H9 (cell line): ENCODE data around the gene FRMD4B. TPM values are rescaled to one million over a fixed set of nuclear protein-coding genes. Genes with fewer than 3 reads are reported as not detected.
"Not testable (repeated sequence)": the region's sequence is repeated elsewhere in the genome, so short reads cannot be mapped to it uniquely, and the experiment has no call there.

Experiments
- DNase-seq: peaks from one replicate; pipeline ENCODE4 v3.0.0-alpha.2; 2017
- H2AFZ ChIP-seq: one replicate; pipeline ENCODE4 v1.6.1; 2013; ENCODE audit warnings: mild to moderate bottlenecking, low read length, control low read depth, moderate library complexity
- H2AK5ac ChIP-seq: 2 replicates; pipeline ENCODE4 v1.6.1; 2013; ENCODE audit warnings: low read length, control low read depth, mixed read lengths; ENCODE audit not compliant: insufficient read length
- H2BK120ac ChIP-seq: one replicate; pipeline ENCODE4 v1.6.1; 2013; ENCODE audit warnings: low read depth, mild to moderate bottlenecking, low read length, control low read depth, inconsistent platforms; ENCODE audit not compliant: poor library complexity, severe bottlenecking
- H2BK12ac ChIP-seq: 2 replicates; pipeline ENCODE4 v1.6.1; 2013; ENCODE audit warnings: low read length, control low read depth, mixed read lengths, low read depth; ENCODE audit not compliant: insufficient read length
- H2BK15ac ChIP-seq: 2 replicates; pipeline ENCODE4 v1.6.1; 2013; ENCODE audit warnings: low read depth, low read length, control low read depth
- H2BK20ac ChIP-seq: one replicate; pipeline ENCODE4 v1.6.1; 2013; ENCODE audit warnings: low read depth, mild to moderate bottlenecking, low read length, control low read depth, inconsistent platforms; ENCODE audit not compliant: poor library complexity, severe bottlenecking
- H2BK5ac ChIP-seq: 2 replicates; pipeline ENCODE4 v1.6.1; 2013; ENCODE audit warnings: low read length, control low read depth, mixed read lengths; ENCODE audit not compliant: insufficient read length
- H3K14ac ChIP-seq: 2 replicates; pipeline ENCODE4 v1.6.1; 2013; ENCODE audit warnings: low read length, control low read depth; ENCODE audit not compliant: insufficient read depth
- H3K18ac ChIP-seq: 2 replicates; pipeline ENCODE4 v1.6.1; 2013; ENCODE audit warnings: low read depth, mild to moderate bottlenecking, mixed read lengths, low read length, control low read depth; ENCODE audit not compliant: insufficient read length
- H3K23ac ChIP-seq: 2 replicates; pipeline ENCODE4 v1.6.1; 2013; ENCODE audit warnings: low read length, control low read depth, mixed read lengths, low read depth; ENCODE audit not compliant: insufficient read length
- H3K23me2 ChIP-seq: 2 replicates; pipeline ENCODE4 v1.6.1; 2013; ENCODE audit warnings: low read depth, mild to moderate bottlenecking, mixed read lengths, low read length, control low read depth; ENCODE audit not compliant: insufficient read length, poor library complexity, severe bottlenecking
- H3K27ac ChIP-seq: 2 replicates; pipeline ENCODE4 v1.5.1; 2013; ENCODE audit warnings: low read length, control low read depth, mixed read lengths, low read depth; ENCODE audit not compliant: insufficient read length
- H3K27me3 ChIP-seq: 2 replicates; pipeline ENCODE4 v1.6.1; 2013; ENCODE audit warnings: low read length, control low read depth, inconsistent platforms; ENCODE audit not compliant: insufficient read depth
- H3K4ac ChIP-seq: 2 replicates; pipeline ENCODE4 v1.6.1; 2013; ENCODE audit warnings: low read depth, mild to moderate bottlenecking, control low read depth, inconsistent platforms, low read length, moderate library complexity
- H3K4me1 ChIP-seq: 2 replicates; pipeline ENCODE4 v1.6.1; 2013; ENCODE audit warnings: low read length, control low read depth, inconsistent platforms; ENCODE audit not compliant: insufficient read depth
- H3K4me2 ChIP-seq: 2 replicates; pipeline ENCODE4 v1.6.1; 2013; ENCODE audit warnings: low read length, control low read depth, mixed read lengths; ENCODE audit not compliant: insufficient read length, insufficient read depth
- H3K56ac ChIP-seq: 2 replicates; pipeline ENCODE4 v1.6.1; 2013; ENCODE audit warnings: low read depth, mild to moderate bottlenecking, mixed read lengths, low read length, control low read depth; ENCODE audit not compliant: insufficient read length
- H3K79me1 ChIP-seq: 2 replicates; pipeline ENCODE4 v1.6.1; 2013; ENCODE audit warnings: low read depth, mild to moderate bottlenecking, moderate library complexity, low read length, control low read depth, inconsistent platforms; ENCODE audit not compliant: insufficient read depth, poor library complexity, severe bottlenecking
- H3K79me2 ChIP-seq: 2 replicates; pipeline ENCODE4 v1.6.1; 2013; ENCODE audit warnings: low read length, control low read depth, inconsistent platforms; ENCODE audit not compliant: insufficient read depth
- H3K9ac ChIP-seq: 2 replicates; pipeline ENCODE4 v1.6.1; 2013; ENCODE audit warnings: low read length, control low read depth, mixed read lengths; ENCODE audit not compliant: insufficient read length; ENCODE audit errors: extremely low read depth
- H3K9me3 ChIP-seq: one replicate; pipeline ENCODE4 v1.6.1; 2013; ENCODE audit warnings: low read depth, low read length, inconsistent platforms; ENCODE audit not compliant: control insufficient read depth
- H3T11ph ChIP-seq: one replicate; pipeline ENCODE4 v1.6.1; 2013; ENCODE audit warnings: mild to moderate bottlenecking, low read length, control low read depth, inconsistent platforms
- H4K20me1 ChIP-seq: one replicate; pipeline ENCODE4 v1.6.1; 2013; ENCODE audit not compliant: control insufficient read depth, insufficient read length, insufficient read depth
- H4K5ac ChIP-seq: 2 replicates; pipeline ENCODE4 v1.6.1; 2013; ENCODE audit warnings: low read depth, mild to moderate bottlenecking, mixed read lengths, low read length, control low read depth; ENCODE audit not compliant: insufficient read length
- H4K8ac ChIP-seq: replicated peaks from 2 replicates; pipeline ENCODE4 v1.6.1; 2013; ENCODE audit warnings: low read length, control low read depth, mixed read lengths, low read depth; ENCODE audit not compliant: insufficient read length
- H4K91ac ChIP-seq: 2 replicates; pipeline ENCODE4 v1.6.1; 2013; ENCODE audit warnings: low read depth, mild to moderate bottlenecking, moderate library complexity, mixed read lengths, low read length, control low read depth; ENCODE audit not compliant: insufficient read length
- H3K27ac Mint-ChIP-seq, 3 experiments: 2 replicates in 2 of 3; 3 replicates in 1 of 3; pipeline ENCODE4 v1.8.0; 2020 to 2021; ENCODE audit warnings: mixed read lengths in 3 of 3, mild to moderate bottlenecking in 1 of 3, moderate library complexity in 1 of 3
- H3K27me3 Mint-ChIP-seq: 2 replicates; pipeline ENCODE4 v1.8.0; 2021; ENCODE audit warnings: low read depth, mild to moderate bottlenecking, moderate library complexity, mixed read lengths
- H3K36me3 Mint-ChIP-seq, 3 experiments: 2 replicates in 2 of 3; 3 replicates in 1 of 3; pipeline ENCODE4 v1.8.0; 2020 to 2021; ENCODE audit warnings: low read depth in 3 of 3, mixed read lengths in 3 of 3; ENCODE audit not compliant: insufficient read depth in 1 of 3
- H3K4me1 Mint-ChIP-seq, 2 experiments: 2 replicates each; pipeline ENCODE4 v1.8.0; 2020; ENCODE audit warnings: mixed read lengths in 2 of 2
- H3K4me3 Mint-ChIP-seq, 2 experiments: 2 replicates in 1 of 2; 3 replicates in 1 of 2; pipeline ENCODE4 v1.8.0; 2020 to 2021; ENCODE audit warnings: mild to moderate bottlenecking in 2 of 2, mixed read lengths in 2 of 2, moderate library complexity in 1 of 2
- H3K9me3 Mint-ChIP-seq, 2 experiments: 2 replicates in 1 of 2; 3 replicates in 1 of 2; pipeline ENCODE4 v1.8.0; 2020; ENCODE audit warnings: mild to moderate bottlenecking in 2 of 2, mixed read lengths in 2 of 2, moderate library complexity in 1 of 2
- WGBS: extraction: QIAGEN DNeasy Blood & Tissue Kit; methylation state at CpG from one replicate; pipeline ENCODE4 v1.1.7; 2013; ENCODE audit warnings: missing lambda C conversion rate, low lambda C conversion rate, mixed read lengths; ENCODE audit not compliant: insufficient read length; ENCODE audit errors: extremely low coverage; 5-methylcytosine and 5-hydroxymethylcytosine counted together
- total RNA-seq: library from RNA; stranded (reverse); gene quantifications from 2 replicates; pipeline ENCODE4 v1.2.1, GENCODE V29; 2021
- TF ChIP-seq, protein P1 (sequence below): fragments of 200-600 bp; sonication (generic); conservative IDR thresholded peaks from 3 replicates; pipeline ENCODE4 v1.8.0; 2021; ENCODE audit warnings: antibody characterized with exemption, mild to moderate bottlenecking

Gene FRMD4B
- total RNA-seq, 1 experiment from 2014 or later: 3.4 TPM

DNA sequence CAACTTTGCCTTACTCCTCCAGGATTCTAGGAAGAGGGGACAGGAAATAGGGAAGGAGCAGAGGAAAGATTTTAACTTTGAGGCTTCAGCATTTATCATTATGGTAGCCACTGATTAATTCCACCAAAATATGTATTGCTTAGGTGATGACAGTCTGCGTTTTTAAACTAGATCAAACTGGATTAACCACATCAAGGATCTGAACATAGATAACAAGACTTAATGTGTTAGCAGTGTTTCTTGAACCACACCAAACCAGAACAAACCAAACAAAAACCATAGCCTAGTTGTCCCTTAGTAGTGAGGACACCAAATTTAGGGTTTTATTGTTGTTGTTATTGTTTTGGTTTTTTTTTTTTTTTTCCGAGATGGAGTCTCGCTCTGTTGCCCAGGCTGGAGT is 150.0 kb downstream of the FRMD4B start:
- Histone ChIP-seq H2BK15ac (no peak overlapping the region), H2AK5ac (no peak overlapping the region), H3T11ph (no peak overlapping the region), H3K27ac (no peak overlapping the region), H3K4ac (no peak overlapping the region), H4K91ac (no peak overlapping the region), H4K5ac (no peak overlapping the region), H4K20me1 (no peaks in the 10 kb centered on the region), H3K23ac (no peak overlapping the region), H2BK5ac (no peak overlapping the region), H2AFZ (no peak overlapping the region), H3K4me1 (peaks cover 11% of the 10 kb centered on the region; the same call in 1 of the 2 replicates), H3K27me3 (no peaks in the 10 kb centered on the region), H2BK120ac (no peak overlapping the region), H3K14ac (no peak overlapping the region), H2BK20ac (no peak overlapping the region), H3K4me2 (no peak overlapping the region), H3K9me3 (no peaks in the 10 kb centered on the region), H4K8ac (no peak overlapping the region), H3K23me2 (no peaks in the 10 kb centered on the region), H2BK12ac (no peak overlapping the region), H3K56ac (no peak overlapping the region), H3K18ac (no peak overlapping the region), H3K79me2 (no peaks in the 10 kb centered on the region), H3K9ac (no peak overlapping the region), H3K79me1 (no peaks in the 10 kb centered on the region)
- Mint-ChIP-seq H3K4me1 (peaks cover 30 to 33% of the 10 kb centered on the region in 2 experiments), H3K4me3 (no peak overlapping the region), H3K9me3 (no peaks in the 10 kb centered on the region), H3K27me3 (no peaks in the 10 kb centered on the region; the same call in 1 of the 2 replicates), H3K36me3 (no peaks in the 10 kb centered on the region), H3K27ac (no peak overlapping the region)
- TF ChIP-seq, protein P1, sequence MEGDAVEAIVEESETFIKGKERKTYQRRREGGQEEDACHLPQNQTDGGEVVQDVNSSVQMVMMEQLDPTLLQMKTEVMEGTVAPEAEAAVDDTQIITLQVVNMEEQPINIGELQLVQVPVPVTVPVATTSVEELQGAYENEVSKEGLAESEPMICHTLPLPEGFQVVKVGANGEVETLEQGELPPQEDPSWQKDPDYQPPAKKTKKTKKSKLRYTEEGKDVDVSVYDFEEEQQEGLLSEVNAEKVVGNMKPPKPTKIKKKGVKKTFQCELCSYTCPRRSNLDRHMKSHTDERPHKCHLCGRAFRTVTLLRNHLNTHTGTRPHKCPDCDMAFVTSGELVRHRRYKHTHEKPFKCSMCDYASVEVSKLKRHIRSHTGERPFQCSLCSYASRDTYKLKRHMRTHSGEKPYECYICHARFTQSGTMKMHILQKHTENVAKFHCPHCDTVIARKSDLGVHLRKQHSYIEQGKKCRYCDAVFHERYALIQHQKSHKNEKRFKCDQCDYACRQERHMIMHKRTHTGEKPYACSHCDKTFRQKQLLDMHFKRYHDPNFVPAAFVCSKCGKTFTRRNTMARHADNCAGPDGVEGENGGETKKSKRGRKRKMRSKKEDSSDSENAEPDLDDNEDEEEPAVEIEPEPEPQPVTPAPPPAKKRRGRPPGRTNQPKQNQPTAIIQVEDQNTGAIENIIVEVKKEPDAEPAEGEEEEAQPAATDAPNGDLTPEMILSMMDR: no peak
- DNase-seq: no peak
- WGBS: no CpG with 5 or more reads among the region's 3 CpGs

DNA sequence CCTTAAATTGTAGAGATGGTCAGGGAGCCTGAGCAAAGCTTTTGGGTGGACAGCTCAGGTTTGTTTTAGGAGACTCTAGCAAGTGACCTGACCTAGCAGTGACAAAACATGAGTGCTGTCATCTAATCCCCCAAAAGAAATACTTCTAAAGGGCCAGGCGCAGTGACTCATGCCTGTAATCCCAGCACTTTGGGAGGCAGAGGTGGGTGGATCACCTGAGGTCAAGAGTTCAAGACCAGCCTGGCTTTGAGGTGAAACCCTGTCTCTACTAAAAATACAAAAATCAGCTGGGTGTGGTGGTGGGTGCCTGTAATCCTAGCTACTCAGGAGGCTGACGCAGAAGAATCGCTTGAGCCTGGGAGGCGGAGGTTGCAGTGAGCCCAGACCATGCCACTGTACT is 150.7 kb downstream of the FRMD4B start:
- not testable (repeated sequence) for H3K27ac ChIP-seq, H3K4me3 Mint-ChIP-seq, H3K56ac ChIP-seq, H3K36me3 Mint-ChIP-seq, H2BK12ac ChIP-seq, H3K18ac ChIP-seq, DNase-seq, H3T11ph ChIP-seq, H2BK5ac ChIP-seq, H3K14ac ChIP-seq, H3K27me3 Mint-ChIP-seq, H3K4me1 ChIP-seq, H3K79me2 ChIP-seq, H4K20me1 ChIP-seq, H4K91ac ChIP-seq, H3K9me3 ChIP-seq, H3K23ac ChIP-seq, H3K23me2 ChIP-seq, H2AFZ ChIP-seq, H3K4ac ChIP-seq, H3K9me3 Mint-ChIP-seq, H3K27me3 ChIP-seq, H4K5ac ChIP-seq, H3K79me1 ChIP-seq, H4K8ac ChIP-seq, H2AK5ac ChIP-seq, H3K27ac Mint-ChIP-seq, H2BK15ac ChIP-seq, H3K4me2 ChIP-seq, H2BK120ac ChIP-seq, H2BK20ac ChIP-seq, H3K9ac ChIP-seq
- peaks cover 25 to 27% of the 10 kb centered on the region in 2 experiments for H3K4me1 Mint-ChIP-seq
- no CpG with 5 or more reads among the region's 4 CpGs for WGBS
